Thyroid gland (tissue), 4 donors: Measurements from ENCODE around the gene KLK8.

ENCODE experiments used
- CTCF ChIP-seq, 6 experiments: fragments of 200-600 bp in 3 of 6; fragments of 450-650 bp in 3 of 6; sonication (generic) in 3 of 6; IDR thresholded peaks; one replicate each; pipeline ENCODE4 v1.5.1; 2016 to 2019; ENCODE audit warnings: antibody characterized with exemption in 6 of 6, mild to moderate bottlenecking in 2 of 6, inconsistent platforms in 1 of 6, moderate library complexity in 1 of 6
- POLR2A ChIP-seq, 2 donors: fragments of 450-650 bp; IDR thresholded peaks; one replicate each; pipeline ENCODE4 v1.6.1; 2017; ENCODE audit warnings: antibody characterized with exemption in 2 of 2, mild to moderate bottlenecking in 2 of 2, moderate library complexity in 1 of 2

GRCh38 chr19:50969413-50969760 lies 32.0 kb downstream of the KLK8 start, which contains the start of gene KLK6:
- TF ChIP-seq CTCF (IDR thresholded peaks at IDR 0.05) (no peak), POLR2A (IDR thresholded peaks at IDR 0.05) (no peak)
